DND-41 (cell line): ENCODE results near the gene SMC1B.

ENCODE experiments used
- ATAC-seq: fragments of 200-7000 bp; cut with Tn5 transposase; 3 replicates; pipeline ENCODE4 v1.9.1; 2021; ENCODE audit warnings: low read depth; ENCODE audit not compliant: insufficient read depth
- DNase-seq: peaks from one replicate; pipeline ENCODE4 v3.0.0-alpha.2; 2020
- H2AFZ ChIP-seq: 2 replicates; pipeline ENCODE4 v1.6.0; 2012; ENCODE audit warnings: low read depth, low read length
- H3K27ac ChIP-seq: 2 replicates; pipeline ENCODE4 v1.5.1; 2012; ENCODE audit warnings: low read length, inconsistent platforms
- H3K27me3 ChIP-seq: fragments of 200-600 bp; sonication (generic); 2 replicates; pipeline ENCODE4 v1.6.0; 2012; ENCODE audit warnings: low read length, mild to moderate bottlenecking, inconsistent platforms; ENCODE audit not compliant: insufficient read depth, poor library complexity
- H3K36me3 ChIP-seq: 2 replicates; pipeline ENCODE4 v1.5.1; 2012; ENCODE audit warnings: low read length, inconsistent platforms; ENCODE audit not compliant: insufficient read depth
- H3K4me1 ChIP-seq: 2 replicates; pipeline ENCODE4 v1.5.1; 2012; ENCODE audit warnings: mild to moderate bottlenecking, low read length; ENCODE audit not compliant: insufficient read depth
- H3K4me2 ChIP-seq: 2 replicates; pipeline ENCODE4 v1.6.0; 2012; ENCODE audit warnings: mild to moderate bottlenecking, moderate library complexity, low read length, inconsistent platforms; ENCODE audit not compliant: insufficient read depth
- H3K4me3 ChIP-seq, 2 experiments: fragments of 200-600 bp in 1 of 2; shearing (Covaris generic) in 1 of 2; 2 replicates each; pipeline ENCODE4 v1.5.1; 2012 to 2016; ENCODE audit warnings: inconsistent platforms in 2 of 2, low read length in 2 of 2, mild to moderate bottlenecking in 2 of 2, low read depth in 1 of 2, moderate library complexity in 1 of 2
- H3K79me2 ChIP-seq: 2 replicates; pipeline ENCODE4 v1.6.0; 2012; ENCODE audit warnings: low read length, inconsistent platforms; ENCODE audit not compliant: insufficient read depth
- H3K9ac ChIP-seq: 2 replicates; pipeline ENCODE4 v1.6.0; 2012; ENCODE audit warnings: low read depth, mild to moderate bottlenecking, inconsistent platforms, low read length, moderate library complexity
- H3K9me3 ChIP-seq: 2 replicates; pipeline ENCODE4 v1.5.1; 2012; ENCODE audit warnings: low read length, moderate library complexity, mild to moderate bottlenecking, inconsistent platforms; ENCODE audit not compliant: insufficient read depth, severe bottlenecking
- H4K20me1 ChIP-seq: 2 replicates; pipeline ENCODE4 v1.6.0; 2012; ENCODE audit warnings: low read length; ENCODE audit not compliant: insufficient read depth
- CTCF ChIP-seq: IDR thresholded peaks from 2 replicates; pipeline ENCODE4 v1.5.1; 2012; ENCODE audit warnings: borderline replicate concordance, low read length, moderate library complexity, mild to moderate bottlenecking; ENCODE audit not compliant: poor library complexity, severe bottlenecking; ENCODE audit errors: extremely low read depth
- EZH2 ChIP-seq: IDR thresholded peaks from 3 replicates; pipeline ENCODE4 v1.6.1; 2012; ENCODE audit warnings: borderline replicate concordance, low read depth, mild to moderate bottlenecking, moderate library complexity, low read length, inconsistent platforms; ENCODE audit not compliant: severe bottlenecking

The SMC1B gene

GRCh38 chr22:45427114-45427513 is 13.7 kb upstream of the SMC1B start:
- Histone ChIP-seq H3K27ac (no peak overlapping the region), H3K36me3 (no peaks in the 10 kb centered on the region), H2AFZ (no peak overlapping the region), H3K79me2 (no peaks in the 10 kb centered on the region), H3K9me3 (no peaks in the 10 kb centered on the region), H3K9ac (no peak overlapping the region), H3K4me1 (no peaks in the 10 kb centered on the region), H3K4me3 (no peak overlapping the region), H4K20me1 (no peaks in the 10 kb centered on the region), H3K4me2 (no peak overlapping the region), H3K27me3 (no peaks in the 10 kb centered on the region)
- ATAC-seq, result no peak
- DNase-seq, result no peak
- TF ChIP-seq CTCF (no peak), EZH2 (no peak)

DNA sequence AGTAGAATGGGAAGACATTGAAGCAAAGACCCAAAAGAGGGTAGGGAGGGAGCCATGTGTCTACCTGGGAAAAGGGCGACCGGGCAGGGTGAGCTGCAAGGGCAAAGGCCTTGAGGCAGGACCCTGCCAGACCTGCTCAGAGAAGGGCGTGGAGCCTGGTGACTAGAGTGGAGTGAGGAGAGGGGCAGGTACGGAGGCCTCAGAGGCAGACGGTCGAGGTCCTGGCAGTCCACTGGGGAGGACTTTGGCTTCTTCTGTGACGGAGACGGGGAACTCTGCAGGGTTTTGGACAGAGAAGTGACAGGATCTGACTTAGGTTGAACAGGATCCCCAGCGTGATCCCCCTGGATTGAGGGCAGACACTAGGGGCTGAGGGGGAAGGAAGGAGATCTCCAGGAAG is 13.0 kb upstream of the SMC1B start:
- TF ChIP-seq EZH2 (no peak), CTCF (no peak)

GRCh38 chr22:45425531-45426265 is 12.3 kb upstream of the SMC1B start:
- TF ChIP-seq EZH2 (no peak), CTCF (no peak)
- Histone ChIP-seq H2AFZ (no peak overlapping the region), H3K36me3 (no peaks in the 10 kb centered on the region), H3K4me2 (no peak overlapping the region), H3K9ac (no peak overlapping the region), H3K27me3 (no peaks in the 10 kb centered on the region), H3K79me2 (no peaks in the 10 kb centered on the region), H3K9me3 (no peaks in the 10 kb centered on the region), H4K20me1 (no peaks in the 10 kb centered on the region), H3K4me1 (no peaks in the 10 kb centered on the region), H3K27ac (no peak overlapping the region), H3K4me3 (no peak overlapping the region)
- DNase-seq (no peak), ATAC-seq (no peak)

More for the DNA sequence above, 13.0 kb upstream of the SMC1B start:
- Histone ChIP-seq H3K9ac (no peak overlapping the region), H3K9me3 (no peaks in the 10 kb centered on the region), H3K4me1 (no peaks in the 10 kb centered on the region), H3K79me2 (no peaks in the 10 kb centered on the region), H3K27me3 (no peaks in the 10 kb centered on the region), H3K27ac (no peak overlapping the region), H2AFZ (no peak overlapping the region), H3K36me3 (no peaks in the 10 kb centered on the region), H3K4me2 (no peak overlapping the region), H4K20me1 (no peaks in the 10 kb centered on the region), H3K4me3 (no peak overlapping the region)
- DNase-seq, result no peak
- no peak for ATAC-seq

DNA sequence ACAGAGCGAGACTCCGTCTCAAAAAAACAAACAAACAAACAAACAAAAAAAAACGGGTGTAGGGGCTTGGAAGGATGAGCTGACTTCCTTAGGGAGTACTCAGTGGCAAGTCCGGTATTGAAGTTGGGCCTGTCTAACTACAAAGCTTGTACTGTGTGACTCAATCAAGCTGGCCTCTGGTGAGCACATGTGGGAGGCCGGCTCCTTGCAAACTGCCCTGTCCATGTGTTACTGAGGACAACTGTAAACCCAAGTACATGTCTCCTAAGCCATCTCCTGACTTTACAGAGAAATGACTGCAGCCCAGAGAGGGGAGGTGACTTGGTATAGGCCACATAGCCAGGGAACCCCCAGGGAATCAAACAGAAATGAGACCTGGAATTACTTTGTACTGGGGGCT is 11.7 kb upstream of the SMC1B start:
- no peaks in the 10 kb centered on the region for H3K9me3 ChIP-seq
- no peak for ATAC-seq
- no peak overlapping the region for H3K4me3 ChIP-seq
- no peaks in the 10 kb centered on the region for H3K36me3 ChIP-seq
- DNase-seq, result no peak
- no peaks in the 10 kb centered on the region for H3K79me2 ChIP-seq
- H3K4me2 ChIP-seq, result no peak overlapping the region
- TF ChIP-seq CTCF, result no peak
- TF ChIP-seq EZH2, result no peak
- no peak overlapping the region for H3K27ac ChIP-seq
- H3K9ac ChIP-seq, result no peak overlapping the region
- no peaks in the 10 kb centered on the region for H3K4me1 ChIP-seq
- no peak overlapping the region for H2AFZ ChIP-seq
- no peaks in the 10 kb centered on the region for H4K20me1 ChIP-seq
- H3K27me3 ChIP-seq, result no peaks in the 10 kb centered on the region
